Erythroblast (primary cell): ENCODE data around the gene TIGD1.
A peak's percentile ranks its signal among the peaks of the same experiment; 100 is the strongest.

Experiments used
- DNase-seq, 2 experiments: peaks; one replicate each; lab custom pipeline; 2025; lab: John Stamatoyannopoulos, UW
- GATA1 ChIP-seq: IDR thresholded peaks from 2 replicates; pipeline ENCODE4 v1.6.1; 2011; ENCODE audit warnings: low read depth, mild to moderate bottlenecking, control low read depth, low read length, moderate library complexity
- POLR2A ChIP-seq: IDR thresholded peaks from 2 replicates; pipeline ENCODE4 v1.6.1; 2011; ENCODE audit warnings: mild to moderate bottlenecking, low read length

The TIGD1 gene

DNA sequence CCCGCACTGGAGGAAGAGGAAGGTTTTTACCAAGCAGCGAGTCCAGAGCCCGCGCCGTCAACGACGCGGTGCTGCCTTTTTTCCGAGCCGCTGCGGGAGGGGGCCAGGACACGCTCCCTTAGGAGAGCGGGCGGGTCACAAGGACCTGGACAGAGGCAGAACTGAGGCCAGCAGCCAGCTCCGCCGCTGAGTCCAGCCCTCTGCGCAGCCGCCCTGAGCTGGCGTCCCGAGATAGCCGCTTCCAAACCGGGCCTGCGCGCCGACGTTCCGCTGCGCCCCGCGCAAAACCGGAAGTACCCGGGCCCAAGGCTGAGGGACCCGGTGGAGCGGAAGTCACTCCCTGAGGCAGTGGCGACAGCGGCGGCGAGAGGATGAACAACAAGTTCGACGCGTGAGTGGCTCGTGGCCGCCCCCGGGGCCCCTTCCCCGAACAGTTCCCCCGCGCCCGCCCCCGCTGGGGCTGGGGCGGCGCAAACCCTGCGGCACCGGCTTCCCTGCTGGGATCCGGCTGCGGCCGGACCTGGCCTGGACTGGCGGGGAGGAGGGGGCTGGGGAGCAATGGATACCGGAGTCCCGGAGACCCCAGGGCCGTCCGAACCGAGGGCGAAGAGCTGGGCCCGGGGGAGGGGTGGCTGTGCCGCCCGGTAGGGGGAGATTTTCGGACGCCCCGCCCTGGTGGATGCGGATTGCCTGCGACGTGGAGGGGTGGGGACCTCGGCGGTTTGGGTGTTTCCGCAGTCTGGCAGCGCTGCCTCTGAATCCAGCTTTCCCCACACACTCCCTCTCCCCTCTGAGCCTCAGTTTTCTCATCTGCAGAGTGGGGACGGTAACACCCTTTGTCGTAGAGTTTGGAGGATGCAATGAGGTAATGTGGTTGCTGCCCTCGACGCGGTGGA, at the start of gene TIGD1, which contains the start of gene EIF4E2:
TIGD1 (minus strand) TSS at position 204 of the 896 bp plus-strand sequence. CDS start 675 bp downstream, outside the sequence.
EIF4E2 (plus strand) TSS at position 336 of the 896 bp plus-strand sequence; CDS start at position 372, 36 bp downstream.
- DNase-seq = peak; percentile 96
- TF ChIP-seq GATA1 = no peak
- TF ChIP-seq POLR2A = peak; percentile 94

DNA sequence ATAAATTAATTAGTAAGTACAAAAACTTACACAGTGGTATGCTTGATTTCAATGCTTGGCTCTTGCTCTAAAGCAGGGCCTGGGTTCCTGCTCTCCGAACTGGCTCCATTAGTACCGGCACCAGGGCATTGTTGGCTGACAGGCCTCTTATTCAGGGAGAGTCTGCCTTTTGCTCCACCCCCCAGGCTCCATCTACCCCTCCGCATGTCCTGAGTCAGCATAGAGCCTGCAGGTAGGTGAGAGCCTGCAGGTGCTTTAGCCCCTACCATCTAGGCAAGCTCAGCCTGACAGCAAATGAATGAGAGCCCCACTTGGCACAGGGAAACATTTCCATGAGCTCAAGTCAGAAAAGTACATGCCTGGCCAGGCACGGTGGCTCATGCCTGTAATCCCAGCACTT, 47.9 kb upstream of the TIGD1 start:
- DNase-seq = no peak
- no peak for TF ChIP-seq POLR2A
- no peak for TF ChIP-seq GATA1

DNA sequence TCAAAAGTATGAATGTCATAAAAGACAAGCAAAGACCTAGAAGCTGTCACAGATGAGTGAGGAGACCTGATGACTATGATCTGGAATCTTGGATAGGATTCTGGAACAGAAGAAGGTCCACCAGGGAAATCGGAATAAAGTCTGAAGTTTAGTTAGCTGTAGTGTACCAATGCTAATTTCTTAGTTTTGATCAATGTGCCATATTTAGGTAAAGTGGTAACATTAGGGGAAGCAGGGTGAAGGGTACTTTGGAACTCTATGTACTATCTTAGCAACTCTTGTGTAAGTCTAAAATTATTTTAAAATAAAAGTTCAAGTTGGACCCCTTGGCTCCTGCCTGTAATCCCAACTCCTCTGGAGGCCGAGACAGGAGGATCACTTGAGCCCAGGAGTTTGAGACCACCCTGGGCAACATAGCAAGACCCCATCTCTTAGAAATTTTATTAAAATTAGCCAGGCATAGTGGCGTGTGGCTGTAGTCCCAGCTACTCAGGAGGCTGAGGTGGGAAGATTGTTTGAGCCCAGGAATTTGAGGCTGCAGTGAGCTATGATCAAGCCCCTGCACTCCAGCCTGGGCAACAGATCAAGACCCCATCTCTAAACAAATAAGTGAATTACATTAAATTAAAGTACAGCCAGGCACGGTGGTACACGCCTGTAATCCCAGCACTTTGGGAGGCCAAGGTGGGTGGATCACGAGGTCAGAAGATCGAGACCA, 47.2 kb upstream of the TIGD1 start:
- DNase-seq = no peak
- TF ChIP-seq POLR2A = no peak
- no peak for TF ChIP-seq GATA1

DNA sequence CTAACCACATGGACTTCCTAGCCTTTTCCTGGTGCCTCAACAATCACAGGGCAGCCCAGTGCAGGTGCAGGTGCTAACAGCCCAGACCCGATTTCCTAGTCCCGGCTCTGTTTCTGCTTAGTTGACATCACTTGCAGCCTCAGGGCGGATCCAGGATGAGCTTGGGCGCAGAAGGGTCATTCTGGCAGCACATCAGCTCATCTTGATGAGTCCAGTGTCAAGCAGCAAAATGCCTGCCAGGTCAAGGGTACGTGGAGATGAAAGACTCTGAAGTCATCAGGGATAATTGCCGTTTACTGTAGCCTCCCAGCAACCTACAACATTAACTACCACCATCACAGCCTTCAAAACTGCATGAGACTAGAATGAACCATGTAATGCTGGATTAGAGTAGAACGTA, 43.6 kb upstream of the TIGD1 start:
- DNase-seq = no peak
- TF ChIP-seq POLR2A (no peak), GATA1 (no peak)

DNA sequence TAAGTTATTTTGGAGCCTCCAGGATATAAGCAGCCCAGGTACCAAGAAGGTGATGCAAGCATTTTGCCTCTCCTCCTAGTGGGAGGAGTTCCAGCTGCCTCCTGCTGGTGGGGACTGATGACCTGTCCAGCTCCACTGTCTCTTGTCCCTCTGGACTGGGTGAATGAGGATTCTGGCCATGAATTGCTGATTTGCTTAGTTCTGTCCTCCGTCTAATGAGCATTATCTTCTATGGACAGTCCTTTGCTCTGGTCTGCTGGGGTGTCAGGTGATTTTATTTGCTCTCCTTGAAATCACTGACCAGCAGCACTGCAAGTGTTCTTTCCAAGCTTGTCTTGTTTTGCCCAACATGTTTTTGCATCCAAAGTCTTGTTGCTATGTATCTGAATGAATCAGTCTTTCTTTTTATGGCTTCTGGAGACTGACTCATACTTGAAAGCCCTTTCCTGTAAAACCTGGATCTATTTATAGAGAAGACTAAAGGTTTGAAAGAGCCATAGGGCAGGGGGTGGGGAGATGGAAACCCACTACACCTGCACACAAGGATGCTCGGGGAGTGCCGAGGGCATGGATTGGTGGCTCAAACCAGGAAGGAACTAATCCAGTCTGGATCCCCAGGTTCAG, 42.5 kb upstream of the TIGD1 start:
- no peak for DNase-seq
- TF ChIP-seq POLR2A (no peak), GATA1 (no peak)

DNA sequence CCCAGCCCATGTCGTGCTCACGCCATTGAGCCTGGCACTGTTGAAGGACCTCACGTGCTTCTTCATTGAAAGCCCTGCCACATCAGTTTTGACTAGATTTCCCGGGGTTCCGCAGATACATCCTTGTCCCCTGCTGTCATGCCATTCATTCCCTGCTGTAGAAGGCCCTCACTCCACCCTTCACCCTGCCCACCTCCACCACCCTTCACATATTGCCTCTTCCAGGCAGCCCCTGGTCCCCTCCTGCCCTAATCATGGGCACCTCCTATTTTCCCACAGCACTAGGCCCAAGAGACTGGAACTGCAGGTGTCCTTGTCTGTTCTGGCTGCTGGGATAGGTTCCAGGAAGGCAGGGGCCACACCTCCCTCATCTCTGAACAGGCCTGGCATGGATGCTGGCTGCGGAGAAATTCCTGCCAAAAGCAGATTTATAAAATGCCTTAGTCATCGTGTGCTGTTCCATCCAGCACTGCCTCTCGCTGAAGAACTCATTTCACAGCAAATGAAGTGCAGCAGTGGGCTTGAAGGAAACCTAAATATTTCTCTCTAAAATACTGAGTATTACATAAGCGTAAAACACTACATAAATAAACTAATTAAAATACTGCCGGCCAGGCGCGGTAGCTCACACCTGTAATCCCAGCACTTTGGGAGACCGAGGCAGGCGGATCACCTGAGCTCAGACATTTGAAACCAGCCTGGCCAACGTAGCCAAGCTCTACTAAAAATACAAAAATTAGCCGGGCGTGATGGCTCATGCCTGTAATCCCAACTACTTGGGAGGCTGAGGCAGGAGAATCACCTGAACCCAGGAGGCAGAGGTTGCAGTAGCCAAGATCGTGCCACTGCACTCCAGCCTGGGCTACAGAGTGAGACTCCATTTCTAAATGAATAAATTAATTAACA, 38.6 kb upstream of the TIGD1 start:
- DNase-seq = no peak
- TF ChIP-seq POLR2A = no peak
- TF ChIP-seq GATA1 = no peak

DNA sequence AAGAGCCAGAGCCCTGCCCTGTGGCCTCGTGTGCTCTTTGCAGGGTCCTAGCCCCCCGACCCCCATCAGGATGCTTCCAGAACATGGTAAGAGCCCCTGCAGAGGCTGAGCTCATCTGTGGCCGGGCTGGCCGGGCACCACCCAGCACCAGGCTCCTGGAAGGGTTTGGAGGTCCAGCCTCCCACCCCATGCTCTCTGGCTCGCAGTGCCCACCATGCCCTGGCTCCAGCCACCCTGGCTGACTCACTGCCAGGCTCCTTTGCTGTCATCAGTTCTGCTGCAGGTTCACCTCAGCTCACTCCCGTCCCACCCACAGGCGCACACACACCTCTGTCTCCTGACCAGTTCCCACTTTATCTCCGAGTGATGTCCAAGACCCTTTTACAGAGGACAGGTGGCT, 37.7 kb upstream of the TIGD1 start:
- TF ChIP-seq GATA1 (no peak), POLR2A (no peak)
- no peak for DNase-seq

DNA sequence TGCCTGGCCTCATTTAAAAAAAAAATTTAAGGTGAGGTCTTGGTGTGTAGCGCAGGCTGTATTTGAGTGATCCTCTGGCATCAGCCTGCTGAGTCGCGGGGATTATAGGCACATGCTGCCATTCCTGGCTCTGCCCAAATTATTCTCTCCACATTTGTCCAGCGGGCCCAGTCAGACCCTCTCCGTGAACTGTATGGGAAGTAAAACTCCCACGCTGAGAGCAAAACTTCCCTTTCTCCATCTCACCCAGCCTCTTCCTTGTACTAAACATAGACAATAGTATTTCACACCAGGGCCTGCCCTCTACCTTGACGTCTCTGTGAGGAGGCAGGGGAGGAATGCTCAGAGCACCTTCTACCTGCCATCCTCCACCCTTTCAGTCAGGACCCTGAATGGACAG, 37.2 kb upstream of the TIGD1 start:
- DNase-seq = no peak
- no peak for TF ChIP-seq POLR2A
- TF ChIP-seq GATA1 = no peak

DNA sequence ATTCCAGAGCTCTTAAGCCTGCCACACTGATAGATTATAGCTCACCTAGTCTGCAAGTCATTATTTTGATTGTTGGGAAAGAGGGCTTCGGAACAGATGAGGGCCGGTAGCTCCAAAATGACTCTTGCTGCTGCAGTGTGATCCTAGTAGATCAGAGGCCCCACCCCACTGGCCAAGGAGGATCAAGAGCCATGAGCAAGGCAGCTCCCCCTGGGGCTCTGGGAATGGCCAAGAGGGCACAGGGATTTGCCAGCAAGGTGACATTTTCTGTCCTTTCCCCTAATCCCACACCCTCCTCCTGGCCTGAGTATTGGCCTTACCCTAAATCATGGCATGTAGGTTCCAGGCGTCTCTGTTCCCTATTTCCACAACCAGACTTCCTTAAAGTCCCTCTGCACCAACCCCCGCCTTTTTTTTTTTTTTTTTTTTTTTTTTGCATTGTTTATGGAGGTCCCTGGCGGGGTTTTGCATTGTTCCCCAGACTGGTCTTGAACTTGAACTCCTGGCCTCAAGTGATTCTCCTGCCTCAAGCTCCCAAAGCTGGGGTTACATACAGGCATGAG, 36.7 kb upstream of the TIGD1 start:
- TF ChIP-seq POLR2A = no peak
- DNase-seq = no peak

DNA sequence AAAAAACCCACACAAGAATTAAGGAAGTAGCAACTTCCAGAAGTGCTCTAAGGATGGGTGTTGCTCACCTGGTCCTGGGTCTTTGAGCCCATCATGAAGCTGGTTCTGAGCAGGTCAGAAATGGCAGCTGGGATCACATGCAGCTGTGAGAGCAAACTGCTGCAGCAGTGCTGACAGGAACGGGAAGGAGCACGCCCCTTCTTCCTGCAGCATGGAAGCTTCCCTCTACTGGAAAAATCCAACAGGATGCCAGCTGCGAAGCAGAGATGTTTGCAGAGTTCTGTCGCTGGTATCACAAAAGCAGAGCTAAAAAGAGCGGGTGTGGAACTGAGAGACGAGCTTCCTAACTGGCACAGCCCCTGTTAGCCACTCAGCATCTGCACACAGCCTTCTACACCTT, 33.9 kb upstream of the TIGD1 start:
- no peak for DNase-seq
- no peak for TF ChIP-seq GATA1
- no peak for TF ChIP-seq POLR2A

DNA sequence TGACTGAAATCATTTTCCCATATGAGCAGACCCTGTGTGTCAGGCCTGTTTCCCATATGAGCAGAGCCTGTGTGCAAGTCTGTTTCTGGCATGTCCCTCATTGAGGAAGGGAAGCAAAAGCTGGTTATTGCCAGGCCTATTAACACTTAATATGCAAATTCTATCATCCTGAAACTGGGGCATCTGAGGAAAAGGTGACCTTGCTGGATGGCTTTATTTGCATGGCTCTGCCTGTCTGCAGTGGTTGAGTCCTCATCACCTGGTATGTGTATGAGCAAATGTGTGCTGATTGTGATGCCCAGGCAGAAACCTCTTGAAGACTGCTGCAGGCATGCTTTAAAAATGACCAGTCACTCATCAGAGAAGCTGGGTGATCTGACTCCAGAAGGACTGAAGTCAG, 31.4 kb upstream of the TIGD1 start:
- TF ChIP-seq GATA1 (no peak), POLR2A (no peak)
- DNase-seq = no peak

DNA sequence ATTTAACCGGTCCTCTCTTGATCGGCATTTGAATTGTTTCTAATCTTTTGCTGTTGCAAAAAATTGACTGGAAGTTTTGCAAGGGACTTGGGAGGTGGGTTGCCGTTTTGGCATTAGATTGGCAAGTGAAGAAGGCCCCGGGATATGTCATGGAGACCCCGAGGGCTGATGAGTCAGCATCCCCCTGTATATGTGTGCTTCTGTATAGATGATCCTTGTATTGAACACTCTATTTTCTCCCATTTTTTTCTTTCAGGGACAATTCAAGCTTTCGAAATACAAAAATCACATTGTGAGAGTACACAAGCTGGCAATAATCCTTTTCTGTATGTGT, 30.3 kb upstream of the TIGD1 start:
- DNase-seq = no peak
- TF ChIP-seq POLR2A = no peak
- TF ChIP-seq GATA1 = no peak

DNA sequence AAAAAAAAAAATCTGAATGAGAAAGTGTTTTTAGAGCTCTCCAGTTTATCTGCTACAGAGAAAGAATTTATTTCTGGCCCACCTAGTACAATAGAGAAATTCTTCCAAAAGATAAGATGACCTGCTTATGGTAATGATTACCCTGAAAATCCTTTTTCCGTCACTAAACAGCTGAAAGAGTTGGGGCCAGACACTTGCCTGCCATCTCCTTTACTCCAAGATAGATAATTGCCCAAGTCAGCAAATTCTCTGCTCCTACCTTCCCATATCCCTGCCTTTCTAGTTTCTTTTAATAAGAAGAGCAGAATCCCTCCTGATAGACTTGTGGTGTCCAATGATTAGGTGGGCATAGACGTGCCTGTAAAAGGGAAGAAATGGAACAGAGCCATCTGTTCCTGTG, 28.3 kb upstream of the TIGD1 start:
- TF ChIP-seq GATA1 (no peak), POLR2A (no peak)
- no peak for DNase-seq
